GM21381 (cell line): ENCODE measurements around the gene SNX18.

Source experiments
- ATAC-seq: cut with Tn5 transposase; IDR thresholded peaks from one replicate; pipeline ENCODE4 v1.9.1; 2021; ENCODE audit warnings: mild to moderate bottlenecking, moderate library complexity; ENCODE audit not compliant: unreplicated experiment

SNX18 gene

GRCh38 chr5:54577937-54578653 lies 60.5 kb downstream of the SNX18 start:
- ATAC-seq, result no peak

DNA sequence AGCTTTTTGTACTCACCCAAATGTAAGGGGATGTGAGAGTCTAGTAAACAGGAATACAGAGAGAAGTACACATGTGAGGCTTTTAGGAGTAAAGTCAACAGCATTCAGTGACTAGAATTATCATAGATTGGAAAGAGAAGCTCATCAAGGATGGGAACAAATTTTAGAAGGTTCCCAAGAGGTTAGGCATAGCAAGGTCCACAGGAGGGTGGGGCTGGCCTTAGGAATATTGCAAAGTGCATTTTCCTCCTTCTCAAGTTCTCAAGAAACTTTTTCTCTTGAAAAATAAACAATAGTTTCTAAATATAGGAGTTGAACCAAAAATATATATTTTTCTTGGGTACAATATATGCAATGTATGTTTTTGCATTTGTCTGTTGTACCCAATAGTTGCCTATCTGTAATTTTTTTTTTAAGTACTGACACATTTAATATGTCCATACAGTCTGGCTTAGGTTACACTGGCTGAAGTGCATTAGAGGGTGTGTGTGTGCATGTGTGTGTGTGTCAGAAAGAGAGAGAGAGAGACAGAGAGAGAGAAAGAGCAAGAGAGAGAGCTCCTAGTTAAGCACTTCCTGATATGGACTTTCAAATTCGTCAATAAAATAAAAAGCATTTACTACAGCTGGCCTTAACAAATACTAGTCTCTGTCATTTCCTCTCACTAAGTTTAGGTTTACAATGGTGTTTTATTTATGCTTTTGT lies 62.2 kb downstream of the SNX18 start:
- ATAC-seq, result no peak

DNA sequence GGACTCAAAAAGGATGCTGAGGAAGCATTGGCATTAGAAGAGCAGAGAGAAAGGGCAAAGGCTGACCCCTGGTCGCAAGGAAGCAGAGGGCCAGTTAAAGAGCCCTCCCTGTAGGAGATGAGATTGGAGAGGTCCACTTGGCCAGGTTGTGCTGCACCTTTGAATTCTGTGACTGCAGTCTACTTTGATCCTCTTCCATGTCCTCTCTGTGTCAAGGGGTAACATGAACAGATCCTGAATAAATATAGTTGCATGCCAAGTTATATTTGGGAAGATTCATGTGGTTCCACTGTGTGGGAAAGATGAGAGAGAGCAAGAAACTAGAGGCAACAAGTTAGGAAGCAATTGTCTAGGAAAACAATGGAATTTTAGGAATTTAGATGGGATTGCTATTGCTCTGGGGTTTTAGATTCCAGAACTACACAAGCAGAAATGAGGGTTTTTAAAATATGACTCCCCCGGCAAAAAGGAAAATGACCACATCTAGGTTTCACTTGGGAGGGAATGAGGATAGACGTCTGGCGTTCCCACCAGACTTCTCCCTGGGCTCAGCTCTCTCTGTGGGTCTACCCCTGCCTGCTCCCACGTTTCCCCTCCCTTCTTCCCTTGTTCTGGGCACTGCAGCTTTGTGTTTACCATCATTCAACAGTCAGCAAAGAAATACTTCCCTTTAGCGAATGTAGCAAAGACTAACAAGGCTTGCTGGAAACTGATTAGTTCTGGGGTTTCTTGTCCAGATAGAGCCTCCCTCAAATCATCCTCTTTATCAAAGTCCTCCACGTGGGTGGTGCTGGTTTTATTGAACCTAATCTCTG lies 63.6 kb downstream of the SNX18 start:
- no peak for ATAC-seq

- ATAC-seq, result no peak
Observed at GRCh38 chr5:54581831-54582548, 64.4 kb downstream of the SNX18 start.

- ATAC-seq, result no peak
Observed at GRCh38 chr5:54586336-54586735, 68.8 kb downstream of the SNX18 start.

DNA sequence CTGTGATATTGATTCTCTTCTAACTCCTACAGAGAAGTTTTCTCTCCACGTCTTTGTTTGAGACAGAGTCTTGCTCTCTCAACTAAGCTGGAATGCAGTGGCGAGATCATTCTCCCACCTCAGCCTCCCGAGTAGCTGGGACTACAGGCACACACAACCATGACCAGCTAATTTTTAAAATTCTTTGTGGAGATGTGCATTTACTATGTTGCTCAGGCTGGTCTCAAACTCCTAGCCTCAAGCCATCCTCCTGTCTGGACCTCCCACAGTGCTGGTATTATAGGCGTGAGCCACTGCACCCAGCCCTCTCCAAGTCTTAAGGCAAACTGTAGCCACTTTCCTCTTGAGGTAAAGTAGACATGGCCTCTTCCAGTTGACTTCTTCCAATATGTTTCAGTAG lies 72.2 kb downstream of the SNX18 start:
- no peak for ATAC-seq

DNA sequence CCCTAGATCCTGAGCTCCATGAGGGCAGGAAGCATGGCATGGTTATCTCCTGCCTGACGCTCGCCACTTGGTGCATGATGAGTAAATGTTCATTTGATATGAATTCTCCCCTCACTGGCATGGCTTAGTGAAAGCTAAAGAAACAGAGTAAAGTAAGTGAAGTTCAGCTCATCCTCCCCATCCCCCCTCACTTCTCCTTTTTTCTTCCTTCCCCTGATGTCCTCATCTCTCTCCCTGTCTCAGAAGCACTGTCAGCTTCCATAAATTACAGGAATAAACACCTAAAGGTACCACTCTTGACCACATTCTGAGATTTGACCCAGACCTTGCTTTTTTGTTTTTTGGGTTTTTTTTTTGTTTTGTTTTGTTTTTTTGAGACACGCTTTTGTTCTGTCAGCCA lies 73.3 kb downstream of the SNX18 start:
- ATAC-seq, result no peak

- ATAC-seq, result no peak
Observed at GRCh38 chr5:54593779-54594178, 76.2 kb downstream of the SNX18 start.

DNA sequence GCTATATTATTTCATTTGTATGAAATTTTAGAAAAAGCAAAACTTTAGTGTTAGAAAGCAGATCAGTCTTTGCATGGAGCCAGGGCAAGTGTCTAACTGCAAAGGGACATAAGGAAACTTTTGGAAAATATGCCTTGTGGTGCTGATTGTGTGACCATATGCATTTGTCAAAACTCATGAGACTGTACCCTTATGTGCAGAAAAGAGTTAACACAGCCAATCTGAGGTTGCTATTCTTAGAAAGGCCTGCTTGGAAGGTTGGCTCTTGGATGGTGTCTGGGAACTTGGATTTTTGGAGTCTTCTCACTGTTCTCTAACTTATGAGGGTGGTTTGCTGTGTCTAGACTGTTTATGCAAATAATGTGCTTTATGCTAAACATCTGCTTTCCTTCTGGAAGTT lies 76.6 kb downstream of the SNX18 start:
- no peak for ATAC-seq

DNA sequence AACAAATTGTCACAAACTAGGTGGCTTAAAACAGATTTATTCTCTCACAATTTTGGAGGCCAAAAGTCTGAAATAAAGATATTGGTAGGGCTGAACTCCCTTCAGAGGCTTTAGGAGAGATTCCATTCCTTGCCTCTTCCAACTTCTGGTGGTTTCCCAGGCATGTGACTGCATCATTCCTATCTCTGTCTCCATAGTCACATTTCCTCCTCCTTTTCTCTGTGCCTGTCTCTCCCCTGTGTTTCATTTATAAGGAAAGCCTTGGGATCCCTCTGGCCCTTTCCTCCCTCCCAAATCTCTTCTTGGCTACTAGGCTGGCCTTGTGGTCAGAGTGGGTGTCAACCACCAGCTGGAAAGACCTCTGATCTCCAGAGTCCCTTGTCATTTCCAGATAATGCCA lies 78.2 kb downstream of the SNX18 start:
- ATAC-seq, result no peak
